GOT3 (cell line): ENCODE results near the gene AKT2.

Experiments used
- DNase-seq: peaks from one replicate; lab custom pipeline; 2025; ENCODE audit warnings: mixed read lengths; lab: John Stamatoyannopoulos, UW

Gene AKT2

DNA sequence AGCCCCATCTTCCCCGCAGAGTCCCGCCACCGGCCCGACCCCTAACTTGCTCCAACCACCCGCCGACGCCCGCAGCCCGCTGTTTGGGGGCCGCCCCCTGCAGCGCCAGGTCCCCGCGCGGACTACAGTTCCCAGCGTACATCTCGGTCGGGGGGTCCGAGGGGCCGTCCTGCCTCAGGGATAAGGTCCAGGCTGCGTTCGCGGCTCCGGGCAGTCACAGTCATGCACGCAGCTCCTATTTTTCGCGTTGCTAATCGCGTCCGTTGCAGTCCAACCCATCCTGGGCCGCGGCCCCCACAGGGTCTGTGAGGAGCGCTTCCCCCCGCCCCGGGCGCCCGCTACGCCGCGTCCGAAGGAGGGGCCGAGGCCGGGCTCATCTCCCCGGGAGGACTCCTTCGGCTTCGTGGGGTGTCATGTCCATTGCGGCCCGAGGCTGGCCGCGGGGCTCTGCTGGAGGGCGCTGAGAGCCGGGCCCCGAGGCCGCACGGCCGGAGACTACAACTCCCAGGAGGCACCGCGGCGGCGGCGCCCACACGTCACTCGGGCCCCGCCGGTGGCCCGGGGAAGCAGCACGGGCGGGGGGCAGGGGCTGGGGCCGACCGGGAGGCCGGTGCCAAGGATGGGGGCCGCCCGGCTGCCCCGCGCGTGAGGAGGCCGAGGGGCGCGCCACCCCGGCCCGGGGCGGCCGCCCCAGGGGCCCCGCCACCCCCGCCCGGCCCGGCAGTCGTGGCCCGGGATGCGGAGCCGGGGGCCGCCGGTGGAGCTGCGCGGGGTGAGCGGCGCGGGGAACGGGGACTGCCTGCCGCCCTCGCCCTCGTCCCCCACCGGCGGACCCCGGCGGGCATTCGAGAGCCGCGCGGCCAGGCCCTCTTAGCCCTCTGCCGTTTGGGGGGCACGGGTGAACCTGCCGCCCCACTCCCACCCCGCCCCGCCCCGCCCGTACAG is 94.0 kb downstream of the AKT2 start, which contains the start of gene MAP3K10:
TSS of gene MAP3K10 (plus strand) at position 536 of the 945 bp plus-strand sequence. CDS start 606 bp downstream, outside the sequence.
- peak; percentile 44 for DNase-seq

DNA sequence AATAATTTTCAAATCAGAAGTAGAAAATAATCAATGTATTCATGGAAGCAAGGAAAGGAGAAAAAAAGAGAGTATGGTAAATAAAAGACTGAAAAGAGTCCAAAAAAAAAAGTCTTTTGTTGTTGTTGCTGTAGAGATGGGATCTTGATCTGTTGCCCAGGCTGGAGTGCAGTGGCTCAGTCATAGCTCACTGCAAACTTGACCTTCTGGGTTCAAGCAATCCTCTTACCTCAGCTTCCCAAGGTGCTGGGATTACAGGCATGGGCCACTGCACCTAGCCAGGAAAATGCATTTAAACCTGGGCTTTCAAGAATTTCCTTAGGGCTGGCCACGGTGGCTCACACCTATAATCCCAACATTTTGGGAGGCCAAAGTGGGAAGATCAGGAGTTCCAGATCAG is 100.9 kb downstream of the AKT2 start:
- DNase-seq = no peak
